GM19324 (cell line): ENCODE measurements around the gene GRB10.
"Not testable (repeated sequence)": the region's sequence is repeated elsewhere in the genome, so short reads cannot be mapped to it uniquely, and the experiment has no call there.

Experiments
- ATAC-seq: cut with Tn5 transposase; IDR thresholded peaks from one replicate; pipeline ENCODE4 v1.9.1; 2021; ENCODE audit warnings: mild to moderate bottlenecking, moderate library complexity; ENCODE audit not compliant: unreplicated experiment, low FRiP score

GRB10 gene

DNA sequence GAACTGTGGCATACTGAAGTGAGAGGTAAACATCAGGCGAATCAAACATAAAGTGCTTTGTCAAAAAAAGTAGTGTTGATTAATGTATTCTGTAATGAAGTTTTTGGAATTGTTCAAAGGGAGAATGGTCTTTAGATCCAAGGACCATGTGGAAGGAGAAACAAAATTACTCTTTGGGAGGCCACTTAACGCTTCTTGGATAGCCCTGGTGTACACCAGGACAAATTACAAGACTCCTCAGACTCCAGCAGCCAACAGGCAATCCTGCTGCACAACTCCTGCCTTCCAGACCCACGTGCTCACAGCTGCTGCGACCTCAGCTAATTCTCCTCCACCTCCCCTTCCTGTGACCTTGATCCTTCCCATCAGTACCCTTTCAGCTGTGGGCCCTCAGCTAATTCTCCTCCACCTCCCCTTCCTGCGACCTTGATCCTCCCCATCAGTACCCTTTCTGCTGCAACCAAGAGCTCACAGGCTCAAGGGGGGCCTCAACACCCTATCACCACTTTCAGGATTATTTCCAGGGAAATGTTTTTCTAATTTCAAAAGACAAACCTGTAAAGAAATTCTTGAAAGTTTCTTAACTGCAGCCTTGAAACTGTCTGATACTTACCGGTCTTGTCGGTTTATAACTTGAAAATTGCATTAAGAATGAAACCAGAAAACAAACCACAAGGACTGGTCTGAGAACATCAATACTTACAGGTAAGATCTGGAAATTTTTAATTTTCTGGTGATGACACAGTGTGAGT, 187.8 kb downstream of the GRB10 start:
- ATAC-seq, result no peak

DNA sequence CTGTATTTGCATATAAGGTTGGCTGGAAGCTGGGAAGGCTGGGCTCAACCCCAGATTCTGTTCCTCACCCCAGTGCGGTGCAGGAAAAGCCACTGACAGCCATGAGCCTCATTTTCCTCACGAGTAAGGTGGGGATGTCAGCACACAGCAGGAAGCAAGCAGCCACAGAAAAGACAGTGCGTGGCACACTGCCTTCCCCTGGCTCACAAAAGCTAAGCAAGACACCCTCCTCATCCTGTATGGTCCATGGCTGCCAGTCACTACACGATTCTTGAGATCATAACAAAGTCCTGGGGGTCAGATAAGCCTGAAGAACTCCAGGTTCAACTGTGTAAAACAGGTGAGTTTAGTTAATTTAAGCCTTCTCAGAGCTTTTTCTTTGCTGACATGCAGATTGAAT, 188.6 kb downstream of the GRB10 start:
- ATAC-seq, result no peak

DNA sequence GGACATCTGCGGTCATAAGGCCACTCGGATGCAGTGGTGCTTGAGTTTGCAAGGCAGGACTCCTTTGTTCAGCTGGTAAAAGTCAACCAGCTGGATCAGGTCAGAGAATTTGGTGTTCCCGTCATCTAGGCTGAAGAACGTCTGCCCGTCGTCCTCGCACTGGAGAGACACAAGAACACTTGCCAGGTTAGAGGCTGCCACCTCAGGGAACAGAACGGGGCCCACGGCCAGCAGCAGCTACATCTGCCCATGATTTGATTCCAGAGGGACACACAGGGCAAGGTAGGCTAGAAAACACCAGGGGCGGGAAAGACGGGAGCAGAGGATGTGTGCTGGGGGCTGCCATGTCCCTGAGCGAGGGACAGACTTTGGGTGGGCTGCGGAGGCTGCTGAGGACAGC, 189.8 kb downstream of the GRB10 start:
- ATAC-seq, result no peak

DNA sequence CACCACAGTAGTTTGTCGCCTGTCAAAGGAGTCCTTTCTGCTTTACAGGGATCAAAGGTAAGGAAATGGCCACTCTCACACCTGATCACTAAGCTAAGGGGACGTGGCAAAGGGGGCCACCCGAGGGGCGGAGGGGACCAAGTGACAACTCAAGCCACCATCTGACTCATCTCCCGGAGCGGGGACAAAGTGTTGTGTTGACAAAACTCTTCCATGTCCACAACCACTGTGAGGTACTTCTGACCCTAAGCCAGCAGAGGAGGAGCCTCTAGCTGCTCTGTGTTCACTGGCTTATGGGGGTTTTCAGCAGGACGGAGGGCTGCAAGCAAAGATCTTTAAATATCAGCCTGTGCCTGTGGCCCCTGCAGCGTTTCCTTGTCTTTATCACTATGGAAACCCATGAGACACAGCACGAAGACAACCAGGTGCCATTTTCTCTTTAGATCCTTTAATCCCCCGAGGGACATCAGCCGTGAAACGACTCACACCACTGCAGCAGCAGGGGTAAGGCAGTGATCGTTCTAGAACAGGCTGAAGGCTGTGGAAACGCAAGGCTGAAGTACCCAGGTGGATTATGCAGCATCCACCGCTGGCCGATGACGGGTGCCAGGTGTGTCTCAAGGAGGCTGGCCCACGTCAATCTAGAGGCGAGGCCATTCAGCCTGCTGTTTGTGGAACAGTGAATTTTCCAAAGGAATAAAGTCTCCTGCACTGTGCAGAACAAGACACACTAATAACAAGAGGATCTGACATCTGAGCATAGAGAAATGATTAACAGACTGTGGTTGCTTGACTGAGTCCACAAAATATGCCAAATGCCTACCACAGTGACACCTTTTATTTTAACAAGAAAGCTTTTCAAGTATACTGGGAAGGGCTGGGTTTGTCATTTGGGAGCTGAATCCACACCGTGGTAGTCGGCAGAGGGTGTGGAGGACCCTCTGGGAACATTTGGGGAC, 190.9 kb downstream of the GRB10 start:
- peak; percentile 69 for ATAC-seq

DNA sequence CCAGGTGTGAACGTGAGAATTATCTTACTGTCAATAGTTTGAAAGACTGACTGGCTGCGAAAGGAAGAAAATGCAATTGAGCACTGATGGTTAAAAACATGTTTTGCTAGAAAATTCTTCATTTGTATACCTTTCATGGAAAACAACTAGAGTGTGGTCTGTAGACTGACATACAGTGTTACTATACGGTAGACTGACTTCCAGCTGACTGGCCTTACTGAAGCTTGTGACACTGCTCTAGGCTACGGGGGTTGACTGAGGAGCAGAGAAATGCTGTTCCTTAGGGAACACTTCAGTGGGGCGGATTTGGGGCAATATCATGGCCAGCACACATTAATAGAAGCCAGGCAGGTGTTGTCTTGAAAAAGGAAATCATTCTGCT, 191.6 kb downstream of the GRB10 start:
- ATAC-seq, result no peak

DNA sequence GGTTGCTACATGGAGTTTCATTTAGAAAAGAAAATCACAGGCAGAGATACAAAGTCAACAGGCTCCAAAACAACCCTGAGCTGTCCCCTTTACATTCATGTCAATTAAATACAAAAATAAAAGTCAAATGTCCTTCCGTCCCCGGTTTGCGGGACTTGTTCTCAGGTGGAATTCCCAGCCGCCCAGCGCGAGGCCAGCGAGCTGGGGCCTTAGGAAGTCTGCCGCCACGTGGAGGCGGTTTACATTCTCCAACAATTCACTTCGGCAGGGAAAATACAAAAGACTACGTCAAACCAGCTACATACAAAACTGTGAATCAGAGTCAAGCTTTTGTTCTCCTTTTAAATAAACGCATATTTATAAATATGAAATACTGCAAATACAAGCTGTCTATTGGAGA, 192.2 kb downstream of the GRB10 start:
- no peak for ATAC-seq

DNA sequence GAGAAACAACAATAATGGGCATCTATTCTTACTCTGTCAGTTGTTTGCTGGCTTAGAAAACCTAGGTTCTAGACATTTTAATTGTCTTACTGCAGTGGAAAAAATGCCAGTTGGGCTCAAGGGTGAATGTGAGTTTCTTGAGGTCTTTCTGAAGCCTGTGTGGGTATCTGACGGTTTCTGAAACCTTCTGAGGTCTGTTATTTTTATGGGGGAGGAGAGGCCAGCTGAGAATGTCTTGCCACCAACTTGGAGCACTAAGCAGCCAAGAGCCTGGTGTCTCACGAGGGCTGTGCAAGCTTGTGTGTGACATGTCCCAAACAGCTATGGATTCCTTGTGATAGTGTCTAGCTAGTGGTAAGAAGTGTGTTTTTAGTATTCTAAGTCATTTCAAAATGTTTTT, 193.3 kb downstream of the GRB10 start:
- no peak for ATAC-seq

DNA sequence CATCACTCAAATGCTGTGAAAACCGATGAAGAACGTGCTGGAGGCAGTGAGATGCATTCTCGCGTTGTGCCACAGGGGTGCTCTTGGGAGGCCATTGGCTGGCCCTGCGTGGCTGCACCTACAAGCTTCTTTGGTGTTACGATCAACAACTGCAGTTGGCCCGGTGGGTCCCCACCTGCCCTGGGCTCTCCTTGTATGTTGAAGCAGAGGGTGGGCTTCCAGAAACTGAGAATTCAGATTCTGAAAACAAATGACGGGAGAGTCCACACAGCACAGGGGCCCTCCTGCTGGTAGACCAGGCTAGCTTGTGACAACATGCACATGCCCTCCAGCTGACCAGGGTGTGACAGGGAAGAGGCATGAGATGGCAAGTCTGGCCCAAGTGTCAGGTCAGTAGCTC, 193.8 kb downstream of the GRB10 start:
- no peak for ATAC-seq

DNA sequence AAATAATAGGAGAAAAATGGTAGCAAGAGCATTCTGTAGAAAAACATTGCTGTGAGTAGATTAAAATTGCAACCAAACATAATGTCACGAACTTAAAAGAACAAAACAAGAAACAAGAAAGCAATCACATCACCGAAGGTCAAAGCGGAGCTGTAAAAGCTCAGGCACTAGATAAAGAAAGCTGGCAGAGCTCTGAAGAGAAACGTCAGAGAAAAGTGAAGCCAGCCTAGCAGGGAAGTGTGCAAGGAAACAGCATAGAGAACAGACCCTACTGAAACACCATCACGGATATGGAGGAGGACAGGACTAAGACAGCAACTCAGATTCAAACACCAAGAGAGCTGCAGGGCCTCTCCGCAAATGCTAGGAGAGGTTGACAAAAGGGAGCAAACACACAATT, 195.0 kb downstream of the GRB10 start:
- ATAC-seq, result no peak

DNA sequence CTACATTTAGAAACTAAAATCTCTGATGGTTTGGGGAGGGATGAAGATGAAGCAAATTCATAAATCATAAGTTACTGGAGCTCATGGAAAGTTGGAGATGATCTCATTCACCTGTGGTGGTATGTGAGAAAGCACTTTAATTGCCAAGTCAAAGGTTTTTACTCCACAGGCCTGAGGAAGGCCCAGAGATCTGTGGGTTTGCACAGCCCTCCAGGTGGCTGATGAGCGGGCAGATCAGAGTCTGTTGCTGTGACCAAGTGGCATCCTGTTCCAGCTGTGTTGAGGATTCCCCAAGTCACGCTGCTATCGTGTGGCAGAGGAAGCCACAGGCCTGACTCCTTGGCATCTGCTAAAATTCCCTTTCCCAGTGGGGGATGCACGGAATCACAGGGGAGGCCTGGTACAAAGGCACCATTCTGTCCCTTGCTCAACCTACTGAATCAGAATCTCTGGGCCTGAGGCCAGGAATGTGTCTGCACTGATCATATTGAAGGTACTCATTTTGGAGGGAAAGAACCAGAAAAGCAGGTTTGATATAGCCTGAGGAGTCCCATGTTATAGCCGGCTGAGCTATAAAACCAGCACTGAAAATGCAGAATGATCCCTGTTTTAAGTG, 197.8 kb downstream of the GRB10 start:
- no peak for ATAC-seq

DNA sequence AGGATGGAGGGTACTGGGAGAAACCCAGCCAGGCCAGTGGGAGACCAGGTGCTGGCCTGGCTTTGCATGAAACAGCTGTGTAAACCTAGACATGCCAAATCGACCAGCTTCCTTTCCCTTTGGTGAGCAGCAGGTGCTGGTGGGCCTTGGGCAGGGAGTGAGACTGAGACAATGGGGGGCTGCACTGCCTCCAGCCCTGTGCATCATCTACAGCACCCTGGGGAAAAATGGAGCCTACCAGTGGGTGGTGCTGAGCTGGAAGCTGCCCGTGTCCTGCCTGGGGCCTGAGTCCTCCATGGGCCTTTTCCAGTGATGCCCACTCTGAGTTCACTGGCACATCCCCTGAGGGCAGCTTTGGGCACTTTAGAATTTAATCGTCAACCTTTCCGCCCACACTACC, 198.3 kb downstream of the GRB10 start:
- no peak for ATAC-seq

DNA sequence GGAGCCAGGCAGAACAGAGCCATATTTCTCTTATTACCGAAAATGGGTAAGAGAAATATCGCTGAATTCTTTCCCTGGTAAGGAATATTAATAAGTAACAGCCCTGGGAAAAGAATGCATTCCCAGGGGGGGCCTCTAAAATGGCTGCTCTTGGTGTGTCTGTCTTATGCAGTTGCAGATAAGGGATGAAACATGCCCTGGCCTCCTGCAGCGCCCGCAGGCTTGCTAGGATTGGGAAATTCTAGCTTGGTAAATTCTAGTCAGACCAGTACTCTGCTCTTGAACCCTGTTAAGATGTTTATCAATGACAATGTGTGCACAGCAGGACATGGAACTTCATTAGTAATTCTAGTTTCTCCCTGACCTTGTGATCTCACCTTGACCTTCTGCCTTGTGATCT, 199.4 kb downstream of the GRB10 start:
- ATAC-seq, result not testable (repeated sequence)

DNA sequence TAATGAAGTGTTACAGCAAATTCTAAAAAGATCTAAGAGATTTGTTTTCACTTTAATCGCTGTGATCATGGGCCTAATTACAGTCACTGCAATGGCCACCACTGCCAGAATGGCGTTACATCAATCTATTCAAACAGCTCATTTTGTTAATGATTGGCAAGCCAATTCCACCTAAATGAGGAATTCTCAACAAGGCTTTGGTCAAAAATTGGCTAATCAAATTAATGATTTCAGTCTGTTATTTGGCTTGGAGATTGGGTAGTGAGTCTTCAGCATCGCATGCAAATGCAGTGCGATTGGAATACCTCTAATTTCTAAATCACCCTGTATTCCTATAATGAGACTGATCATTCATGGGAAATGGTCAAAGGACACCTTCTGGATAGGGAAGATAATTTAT, 200.4 kb downstream of the GRB10 start:
- ATAC-seq, result not testable (repeated sequence)

DNA sequence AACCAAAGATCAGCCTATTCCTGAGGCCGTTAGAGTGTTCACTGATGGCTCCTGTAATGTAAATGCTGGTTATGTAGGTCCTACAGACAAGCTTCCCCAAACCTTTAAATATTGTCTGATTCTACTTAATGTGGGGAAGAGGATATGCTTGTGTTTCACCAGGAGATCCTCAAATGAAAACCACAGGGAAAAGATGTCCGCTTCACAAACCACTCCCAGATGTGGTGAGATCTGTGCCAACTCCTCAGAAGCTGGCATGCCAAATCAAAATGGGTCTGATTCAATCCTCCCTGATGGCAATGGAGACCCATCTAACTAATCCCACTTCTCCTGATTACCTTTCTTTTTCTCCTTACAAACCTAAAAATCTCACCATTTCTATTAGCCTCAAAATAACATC, 202.0 kb downstream of the GRB10 start:
- ATAC-seq, result not testable (repeated sequence)

DNA sequence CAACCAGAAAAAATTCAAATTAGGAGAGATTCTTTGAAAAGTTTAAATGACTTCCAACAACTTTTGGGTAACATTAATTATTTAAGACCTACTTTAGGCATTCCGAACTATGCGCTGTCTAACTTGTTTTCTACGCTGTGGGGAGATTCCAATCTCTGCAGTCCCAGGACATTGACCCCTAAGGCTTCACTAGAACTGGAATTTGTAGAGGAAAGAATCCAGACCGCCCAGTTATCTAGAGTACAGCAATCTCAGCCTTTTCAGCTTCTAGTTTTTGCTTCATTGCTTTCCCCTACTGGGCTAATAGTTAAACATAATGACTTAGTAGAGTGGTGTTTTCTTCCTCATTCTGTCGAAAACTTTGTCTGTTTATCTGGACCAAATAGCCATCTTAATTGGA, 202.6 kb downstream of the GRB10 start:
- no peak for ATAC-seq

DNA sequence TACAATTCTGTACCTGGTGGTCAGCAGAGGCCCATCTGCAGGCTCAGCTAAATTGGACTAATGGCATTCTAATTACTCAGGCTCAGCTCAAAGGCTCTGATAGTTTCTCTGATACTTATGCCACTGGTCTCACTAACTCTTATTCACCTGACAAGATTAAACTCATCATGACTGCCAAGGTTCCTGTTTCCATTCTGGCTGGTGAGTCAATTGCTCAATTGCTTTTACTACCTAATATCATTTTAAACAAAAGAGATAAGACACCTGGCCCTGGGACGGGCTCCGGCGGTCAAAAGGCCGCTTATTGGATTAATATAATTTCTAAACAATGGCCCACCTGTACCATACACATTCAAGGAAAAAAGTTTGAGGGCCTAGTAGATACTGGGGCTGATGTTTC, 204.6 kb downstream of the GRB10 start:
- ATAC-seq, result not testable (repeated sequence)

DNA sequence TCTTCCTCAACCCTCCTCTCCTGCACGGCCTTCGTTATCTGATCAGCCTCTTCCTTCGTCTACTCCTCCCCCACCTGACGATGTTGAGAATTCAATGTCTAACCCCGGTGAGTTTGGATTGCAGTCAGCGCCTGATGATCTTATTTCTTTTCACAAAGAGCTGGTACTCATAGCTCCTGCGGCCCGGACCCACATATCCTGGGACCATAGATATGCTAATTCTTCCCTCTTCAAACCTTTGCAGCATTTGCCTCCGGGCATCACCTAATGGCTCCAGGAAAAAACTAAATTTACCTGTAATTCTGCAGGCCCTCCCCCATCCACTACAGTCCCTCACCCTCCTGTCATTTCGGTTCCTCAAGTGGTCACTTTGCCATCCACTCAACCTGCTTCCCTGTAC, 205.1 kb downstream of the GRB10 start:
- ATAC-seq, result no peak

DNA sequence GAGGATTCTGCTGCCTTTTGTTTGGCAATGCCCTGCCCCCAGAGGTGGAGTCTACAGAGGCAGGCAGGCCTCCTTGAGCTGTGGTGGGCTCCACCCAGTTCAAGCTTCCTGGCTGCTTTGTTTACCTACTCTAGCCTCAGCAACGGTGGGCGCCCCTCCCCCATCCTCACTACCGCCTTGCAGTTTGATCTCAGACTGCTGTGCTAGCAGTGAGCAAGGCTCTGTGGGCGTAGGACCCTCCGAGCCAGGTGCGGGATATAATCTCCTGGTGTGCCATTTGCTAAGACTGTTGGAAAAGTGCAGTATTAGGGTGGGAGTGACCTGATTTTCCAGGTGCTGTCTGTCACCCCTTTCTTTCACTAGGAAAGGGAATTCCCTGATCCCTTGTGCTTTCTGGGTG, 206.3 kb downstream of the GRB10 start:
- ATAC-seq, result not testable (repeated sequence)

DNA sequence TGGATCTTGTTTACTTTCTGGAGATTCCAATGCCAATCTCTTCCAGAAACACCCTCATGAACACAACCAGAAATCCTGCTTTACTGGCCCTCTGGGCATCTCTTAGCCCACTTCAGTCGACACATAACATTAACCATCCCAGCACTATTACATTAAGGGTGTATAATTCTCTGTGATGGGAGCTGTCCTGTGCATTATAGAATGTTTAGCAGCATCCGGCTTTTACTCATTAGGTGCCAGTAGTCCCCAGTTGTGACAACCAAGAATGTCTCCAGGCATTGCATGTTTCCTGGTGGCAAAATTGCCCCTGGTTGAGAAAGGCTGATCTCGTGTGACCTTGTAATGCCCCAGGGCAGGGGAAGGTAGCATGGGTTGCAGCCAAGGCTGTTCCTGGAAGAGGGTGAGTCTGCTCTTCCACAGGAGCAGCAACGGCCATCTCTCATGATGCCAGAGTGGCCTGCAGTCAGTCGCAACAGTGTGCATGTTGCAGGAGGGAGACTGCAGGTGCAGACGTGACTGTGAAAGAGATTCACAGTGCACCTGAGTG, 214.9 kb downstream of the GRB10 start:
- ATAC-seq, result no peak

DNA sequence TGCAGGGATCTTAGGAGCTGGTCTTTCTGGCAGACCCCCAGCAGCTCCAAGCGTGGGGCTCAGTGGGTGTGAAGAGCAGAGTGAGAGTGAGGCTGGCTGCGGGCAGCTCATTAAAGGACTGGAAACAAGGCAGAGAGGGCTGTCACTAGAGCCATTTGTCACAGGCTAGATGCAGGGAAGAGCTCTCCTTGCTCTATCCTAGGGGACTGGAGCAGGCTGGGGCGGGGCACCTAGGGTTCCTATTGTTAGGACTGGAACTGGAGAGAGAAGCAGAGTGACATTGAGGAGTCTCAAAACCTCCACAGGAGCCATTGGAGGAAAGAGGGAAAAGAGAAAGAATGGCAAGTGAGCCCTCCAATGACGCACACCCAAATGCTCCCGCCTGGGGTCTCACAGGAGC, 216.7 kb downstream of the GRB10 start:
- no peak for ATAC-seq

DNA sequence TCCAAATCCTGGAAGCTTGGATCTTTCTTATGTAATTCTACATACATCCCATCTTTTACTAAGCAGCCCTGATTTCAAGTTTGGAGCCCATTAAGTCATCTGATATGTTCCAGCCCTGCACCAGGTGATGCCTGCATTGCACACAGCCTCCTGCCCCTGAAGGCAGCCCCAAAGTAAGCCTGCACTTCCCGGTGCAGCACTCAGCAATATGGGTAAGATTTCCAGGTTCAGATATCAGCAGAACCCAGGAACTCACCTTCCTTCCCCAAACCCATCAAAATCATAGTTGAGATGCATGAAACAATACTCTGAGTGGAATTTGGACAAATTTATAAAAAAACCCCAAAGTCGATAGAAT, 217.2 kb downstream of the GRB10 start:
- no peak for ATAC-seq
